Naive thymus-derived CD4-positive, alpha-beta T cell (primary cell): ENCODE results near the gene MAP1LC3B. TPM values are rescaled to one million over a fixed set of nuclear protein-coding genes. Genes with fewer than 3 reads are reported as not detected.

Experiments used
- ATAC-seq: fragments of 150-1000 bp; cut with Tn5 transposase; 2 replicates; pipeline ENCODE4 v1.10.0; 2021; ENCODE audit warnings: mild to moderate bottlenecking, moderate library complexity
- CTCF ChIA-PET: fragments of 350-600 bp; sonication (Branson Sonifier 250); formaldehyde crosslinking; loops from one replicate; lab custom pipeline; 2021; ENCODE audit warnings: antibody characterized with exemption; lab: Charles Lee
- POLR2A ChIA-PET: fragments of 350-600 bp; sonication (Branson Sonifier 250); formaldehyde crosslinking; loops from one replicate; lab custom pipeline; 2021; ENCODE audit warnings: antibody characterized with exemption, inconsistent platforms; lab: Charles Lee
- DNase-seq, 9 donors: peaks; one replicate each; pipeline versions ENCODE4 v3.0.0 to v3.0.0-alpha.2; 2020 to 2022; ENCODE audit warnings: mixed read lengths in 1 of 9
- H3K27ac ChIP-seq: one replicate; pipeline ENCODE4 v1.7.0; 2013; ENCODE audit warnings: mild to moderate bottlenecking, low read depth, low read length, moderate library complexity
- H3K27me3 ChIP-seq, 2 donors: one replicate each; pipeline ENCODE4 v1.7.0; 2013; ENCODE audit warnings: low read length in 2 of 2, mild to moderate bottlenecking in 2 of 2, moderate library complexity in 2 of 2; ENCODE audit not compliant: control insufficient read depth in 2 of 2, insufficient read depth in 2 of 2
- H3K36me3 ChIP-seq, 3 experiments: 1 replicate in 2 of 3; 2 replicates in 1 of 3; pipeline ENCODE4 v1.7.0; 2013; ENCODE audit warnings: low read length in 3 of 3, mild to moderate bottlenecking in 3 of 3, moderate library complexity in 1 of 3; ENCODE audit not compliant: insufficient read depth in 3 of 3, control insufficient read depth in 2 of 3
- H3K4me1 ChIP-seq, 2 donors: one replicate each; pipeline ENCODE4 v1.7.0; 2013; ENCODE audit warnings: low read length in 2 of 2, mild to moderate bottlenecking in 2 of 2, moderate library complexity in 1 of 2; ENCODE audit not compliant: control insufficient read depth in 2 of 2, insufficient read depth in 2 of 2
- H3K4me3 ChIP-seq: 2 replicates; pipeline ENCODE4 v1.7.0; 2013; ENCODE audit warnings: mild to moderate bottlenecking, low read length
- H3K9me3 ChIP-seq, 3 experiments: 1 replicate in 2 of 3; 2 replicates in 1 of 3; pipeline ENCODE4 v1.7.0; 2013; ENCODE audit warnings: low read length in 3 of 3; ENCODE audit not compliant: control insufficient read depth in 2 of 3
- H3K27ac Mint-ChIP-seq, 9 donors: one replicate each; pipeline ENCODE4 v1.8.0; 2020 to 2022; ENCODE audit warnings: mixed read lengths in 9 of 9, mild to moderate bottlenecking in 8 of 9, moderate library complexity in 5 of 9, inconsistent platforms in 2 of 9
- H3K27me3 Mint-ChIP-seq, 5 donors: one replicate each; pipeline ENCODE4 v1.8.0; 2021 to 2022; ENCODE audit warnings: mixed read lengths in 5 of 5, mild to moderate bottlenecking in 1 of 5
- H3K36me3 Mint-ChIP-seq, 5 donors: one replicate each; pipeline ENCODE4 v1.8.0; 2020 to 2022; ENCODE audit warnings: mixed read lengths in 5 of 5, mild to moderate bottlenecking in 3 of 5, inconsistent platforms in 1 of 5
- H3K4me1 Mint-ChIP-seq, 7 donors: one replicate each; pipeline ENCODE4 v1.8.0; 2020 to 2022; ENCODE audit warnings: mixed read lengths in 7 of 7, mild to moderate bottlenecking in 3 of 7, inconsistent platforms in 1 of 7
- H3K4me3 Mint-ChIP-seq, 10 donors: one replicate each; pipeline ENCODE4 v1.8.0; 2020 to 2022; ENCODE audit warnings: mild to moderate bottlenecking in 10 of 10, mixed read lengths in 10 of 10, moderate library complexity in 6 of 10, inconsistent platforms in 2 of 10
- H3K9me3 Mint-ChIP-seq, 11 donors: one replicate each; pipeline ENCODE4 v1.8.0; 2020 to 2022; ENCODE audit warnings: mixed read lengths in 11 of 11, mild to moderate bottlenecking in 4 of 11, inconsistent platforms in 1 of 11, moderate library complexity in 1 of 11
- intact Hi-C, 2 donors: fragments of 100-400 bp; cut with micrococcal nuclease; formaldehyde crosslinking; loops; one replicate each; pipeline ENCODE4 v1.15.1; 2023
- polyA plus RNA-seq, 2 donors: library from polyadenylated mRNA; unstranded; fragments of 300-500 nt; fragmentation: Illumina TruSeq; gene quantifications; one replicate each; pipeline ENCODE4 v1.2.3, GENCODE V29; 2021
- total RNA-seq, 6 experiments: library from RNA in 5 of 6; stranded (reverse) in 5 of 6; gene quantifications; 1 replicate in 5 of 6; 2 replicates in 1 of 6; pipeline ENCODE4 v1.2.3 and lab custom pipeline; 2021 to 2026

Gene MAP1LC3B
- total and polyA plus RNA-seq, 7 experiments from 2014 or later = 54.5 to 126 (median 63.4) TPM

DNA sequence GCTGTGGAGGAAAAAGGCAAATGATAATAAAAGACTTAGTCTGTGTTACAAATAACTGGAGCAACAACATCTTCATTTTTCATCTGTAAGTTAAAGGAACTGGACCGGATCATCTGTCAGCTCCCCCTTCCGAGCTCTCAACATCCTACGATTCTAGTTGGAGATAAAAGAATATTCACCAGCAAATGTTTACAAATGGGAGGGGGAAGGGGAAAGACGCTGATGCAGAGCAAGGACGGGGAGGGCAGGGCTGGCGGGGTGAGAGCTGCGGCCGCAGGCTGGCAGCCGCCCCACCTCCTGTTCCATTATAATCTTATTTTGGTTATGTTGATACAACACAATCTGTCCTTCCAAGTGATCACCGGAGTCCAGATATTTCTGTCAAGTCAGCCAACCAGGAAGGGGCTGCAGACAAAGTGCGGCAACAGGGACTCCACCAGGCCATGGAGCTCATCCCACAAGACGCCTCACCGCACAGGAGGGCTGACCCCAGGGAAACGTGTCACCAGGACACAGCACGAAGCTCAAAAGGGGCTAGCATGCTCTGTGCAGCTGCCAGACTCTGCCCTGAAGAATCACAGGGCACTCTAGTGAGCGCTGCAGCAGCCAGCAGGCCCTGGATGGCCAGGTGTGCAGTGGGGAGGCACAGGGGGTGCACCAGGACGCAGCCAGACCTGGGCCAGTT lies 28.2 kb upstream of the MAP1LC3B start:
- Mint-ChIP-seq H3K4me3 (peak overlapping the region in 5 of 10 donors; percentile 9 to 62 (median 47)), H3K27me3 (no peaks in the 10 kb centered on the region), H3K27ac (peak overlapping the region in 7 of 9 donors; percentile 4 to 82 (median 62)), H3K9me3 (no peaks in the 10 kb centered on the region), H3K4me1 (peaks cover 25 to 45% (median 40%) of the 10 kb centered on the region in 7 donors), H3K36me3 (peaks cover 0 to 27% (median 4%) of the 10 kb centered on the region in 5 donors)
- ChIA-PET CTCF (interaction anchor here (0.6 kb wide), 1 partner anchor 512 kb away, joined by 3 read pairs; no protein-coding TSS in a partner anchor), POLR2A (no interaction called here)
- intact Hi-C loops = no loop called here
- Histone ChIP-seq H3K4me1 (no peaks in the 10 kb centered on the region), H3K4me3 (no peak overlapping the region), H3K27me3 (no peaks in the 10 kb centered on the region), H3K9me3 (no peaks in the 10 kb centered on the region), H3K27ac (peak overlapping the region; percentile 4), H3K36me3 (peaks cover 0 to 63% (median 2%) of the 10 kb centered on the region in 3 experiments)
- no peak for ATAC-seq
- DNase-seq = no peak

DNA sequence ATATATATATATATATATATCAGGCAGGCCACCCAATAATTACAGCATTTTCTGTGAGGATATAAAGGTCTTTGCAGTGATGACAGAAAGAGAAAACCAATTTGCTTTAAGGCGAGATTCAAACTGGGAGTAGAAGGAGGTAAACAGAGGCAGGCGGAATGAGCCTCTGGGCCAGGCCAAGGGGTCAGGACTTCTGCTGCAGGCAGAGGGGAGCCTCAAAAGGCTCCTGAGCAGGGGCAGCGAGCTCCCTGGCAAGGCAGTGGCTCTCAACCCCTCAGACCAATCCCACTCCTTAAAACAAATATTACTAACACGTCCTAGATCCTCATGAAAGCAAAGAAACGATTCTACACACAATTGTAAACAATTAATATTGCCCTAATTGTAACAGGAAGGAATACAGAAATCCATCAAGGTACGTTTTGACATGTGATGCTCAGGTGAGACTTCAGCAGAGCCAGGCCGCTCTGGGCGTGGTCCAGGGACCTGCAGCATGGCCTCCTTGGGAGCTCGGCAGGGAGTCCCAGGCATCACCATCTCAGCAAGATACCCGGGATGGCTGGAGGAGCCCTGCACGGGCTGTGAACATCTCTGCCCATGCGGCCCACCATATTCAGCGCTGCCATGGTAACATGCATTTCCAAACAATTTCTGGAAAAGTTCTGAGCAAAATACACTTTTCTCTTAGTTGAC lies 27.0 kb upstream of the MAP1LC3B start:
- peaks cover 0 to 2% (median 0%) of the 10 kb centered on the region in 11 donors for H3K9me3 Mint-ChIP-seq
- POLR2A ChIA-PET = no interaction called here
- Histone ChIP-seq H3K9me3 (no peaks in the 10 kb centered on the region), H3K4me1 (no peaks in the 10 kb centered on the region), H3K4me3 (no peak overlapping the region), H3K27ac (peak overlapping the region; percentile 4), H3K36me3 (peaks cover 0 to 50% (median 2%) of the 10 kb centered on the region in 3 experiments), H3K27me3 (no peaks in the 10 kb centered on the region)
- intact Hi-C loops = no loop called here
- no peak overlapping the region for H3K4me3 Mint-ChIP-seq
- H3K27me3 Mint-ChIP-seq = no peaks in the 10 kb centered on the region
- peaks cover 0 to 18% (median 4%) of the 10 kb centered on the region in 5 donors for H3K36me3 Mint-ChIP-seq
- peak overlapping the region in 4 of 9 donors; percentile 26 to 62 (median 48) for H3K27ac Mint-ChIP-seq
- H3K4me1 Mint-ChIP-seq = peaks cover 31 to 52% (median 47%) of the 10 kb centered on the region in 7 donors
- CTCF ChIA-PET = no interaction called here
- DNase-seq = no peak
- no peak for ATAC-seq

DNA sequence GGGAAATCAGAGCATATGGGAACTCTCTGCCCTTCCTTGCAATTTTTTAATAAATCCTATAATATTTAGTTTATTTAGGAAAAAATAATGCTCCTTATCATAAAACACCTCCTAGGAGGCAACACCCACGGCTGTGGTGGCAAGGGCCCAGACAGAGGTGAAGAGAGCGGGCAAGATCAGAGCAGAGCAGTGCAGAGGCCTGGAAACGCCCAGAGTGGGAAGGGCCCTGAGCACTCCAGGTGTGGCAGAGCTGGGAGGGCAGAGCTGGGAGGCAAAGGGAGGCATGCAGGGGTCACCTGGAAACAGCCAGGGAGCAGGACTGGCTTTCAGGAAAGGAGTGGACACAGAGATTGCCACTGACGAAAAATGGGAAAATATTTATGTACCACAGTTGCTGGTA lies 25.8 kb upstream of the MAP1LC3B start:
- no peaks in the 10 kb centered on the region for H3K27me3 ChIP-seq
- no peaks in the 10 kb centered on the region for H3K4me1 ChIP-seq
- peaks cover 0 to 40% (median 2%) of the 10 kb centered on the region in 3 experiments for H3K36me3 ChIP-seq
- H3K4me3 Mint-ChIP-seq = no peak overlapping the region
- ATAC-seq (no peak), DNase-seq (no peak)
- peak overlapping the region in 5 of 9 donors; percentile 25 to 81 (median 29) for H3K27ac Mint-ChIP-seq
- H3K27ac ChIP-seq = no peak overlapping the region
- no peaks in the 10 kb centered on the region for H3K9me3 ChIP-seq
- H3K36me3 Mint-ChIP-seq = peaks cover 0 to 13% (median 4%) of the 10 kb centered on the region in 5 donors
- intact Hi-C loops = no loop called here
- H3K27me3 Mint-ChIP-seq = no peaks in the 10 kb centered on the region
- POLR2A ChIA-PET = no interaction called here
- peaks cover 34 to 56% (median 49%) of the 10 kb centered on the region in 7 donors for H3K4me1 Mint-ChIP-seq
- peaks cover 0 to 2% (median 0%) of the 10 kb centered on the region in 11 donors for H3K9me3 Mint-ChIP-seq
- CTCF ChIA-PET = no interaction called here
- no peak overlapping the region for H3K4me3 ChIP-seq

DNA sequence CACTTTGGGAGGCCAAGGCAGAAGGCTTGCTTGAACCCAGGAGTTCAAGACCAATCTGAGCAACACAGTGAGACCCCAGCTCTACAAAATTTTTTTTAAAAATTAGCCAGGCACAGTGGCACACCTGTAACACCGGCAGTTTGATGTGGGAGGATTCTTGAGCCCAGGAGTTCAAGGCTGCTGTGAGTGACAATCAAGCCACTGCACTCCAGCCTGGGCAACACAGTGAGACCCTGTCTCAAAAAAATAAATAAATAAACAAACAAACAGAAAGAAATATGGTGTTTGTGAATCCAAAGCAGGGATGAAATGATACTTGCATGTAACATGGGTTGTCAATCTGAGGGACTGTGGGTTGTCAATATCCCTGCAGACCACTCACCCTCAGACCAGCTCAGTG lies 25.2 kb upstream of the MAP1LC3B start:
- no peaks in the 10 kb centered on the region for H3K27me3 ChIP-seq
- no peak overlapping the region for H3K27ac ChIP-seq
- peaks cover 0 to 33% (median 2%) of the 10 kb centered on the region in 3 experiments for H3K36me3 ChIP-seq
- peaks cover 0 to 2% (median 0%) of the 10 kb centered on the region in 11 donors for H3K9me3 Mint-ChIP-seq
- peak overlapping the region in 2 of 9 donors; percentile 14 to 15 for H3K27ac Mint-ChIP-seq
- no peaks in the 10 kb centered on the region for H3K27me3 Mint-ChIP-seq
- peaks cover 35 to 62% (median 53%) of the 10 kb centered on the region in 7 donors for H3K4me1 Mint-ChIP-seq
- no peak overlapping the region for H3K4me3 ChIP-seq
- H3K36me3 Mint-ChIP-seq = peaks cover 0 to 13% (median 4%) of the 10 kb centered on the region in 5 donors
- DNase-seq (no peak), ATAC-seq (no peak)
- intact Hi-C loops = no loop called here
- POLR2A ChIA-PET = no interaction called here
- no peaks in the 10 kb centered on the region for H3K9me3 ChIP-seq
- H3K4me1 ChIP-seq = no peaks in the 10 kb centered on the region
- CTCF ChIA-PET = no interaction called here
- H3K4me3 Mint-ChIP-seq = no peak overlapping the region

DNA sequence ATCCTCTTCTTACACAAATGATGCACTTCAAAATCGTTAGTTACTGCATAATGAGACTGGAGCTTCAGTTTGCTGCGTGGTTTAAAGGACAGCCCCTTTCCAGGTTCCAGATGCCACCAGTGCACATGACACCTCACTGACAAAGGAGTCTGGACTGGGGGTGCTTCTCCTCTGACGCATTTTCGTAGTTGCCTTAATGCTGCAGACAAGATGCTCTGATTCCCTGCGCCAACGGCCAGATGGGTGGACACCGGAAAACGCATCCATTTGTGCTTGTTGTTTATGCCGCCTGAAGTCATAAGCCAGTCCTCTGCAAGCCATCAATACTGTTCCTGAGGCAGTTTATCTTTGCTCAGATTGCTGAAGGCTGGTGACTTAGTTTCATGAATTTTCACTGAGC lies 24.6 kb upstream of the MAP1LC3B start:
- Mint-ChIP-seq H3K36me3 (peaks cover 0 to 13% (median 4%) of the 10 kb centered on the region in 5 donors), H3K27ac (peak overlapping the region in 1 of 9 donors; percentile 15), H3K4me3 (no peak overlapping the region), H3K4me1 (peaks cover 35 to 65% (median 53%) of the 10 kb centered on the region in 7 donors), H3K9me3 (peaks cover 0 to 2% (median 0%) of the 10 kb centered on the region in 11 donors), H3K27me3 (no peaks in the 10 kb centered on the region)
- POLR2A ChIA-PET = no interaction called here
- Histone ChIP-seq H3K27ac (no peak overlapping the region), H3K9me3 (no peaks in the 10 kb centered on the region), H3K36me3 (peaks cover 0 to 33% (median 2%) of the 10 kb centered on the region in 3 experiments), H3K4me3 (no peak overlapping the region), H3K27me3 (no peaks in the 10 kb centered on the region), H3K4me1 (no peaks in the 10 kb centered on the region)
- DNase-seq (no peak), ATAC-seq (no peak)
- intact Hi-C loops = no loop called here
- CTCF ChIA-PET = no interaction called here

DNA sequence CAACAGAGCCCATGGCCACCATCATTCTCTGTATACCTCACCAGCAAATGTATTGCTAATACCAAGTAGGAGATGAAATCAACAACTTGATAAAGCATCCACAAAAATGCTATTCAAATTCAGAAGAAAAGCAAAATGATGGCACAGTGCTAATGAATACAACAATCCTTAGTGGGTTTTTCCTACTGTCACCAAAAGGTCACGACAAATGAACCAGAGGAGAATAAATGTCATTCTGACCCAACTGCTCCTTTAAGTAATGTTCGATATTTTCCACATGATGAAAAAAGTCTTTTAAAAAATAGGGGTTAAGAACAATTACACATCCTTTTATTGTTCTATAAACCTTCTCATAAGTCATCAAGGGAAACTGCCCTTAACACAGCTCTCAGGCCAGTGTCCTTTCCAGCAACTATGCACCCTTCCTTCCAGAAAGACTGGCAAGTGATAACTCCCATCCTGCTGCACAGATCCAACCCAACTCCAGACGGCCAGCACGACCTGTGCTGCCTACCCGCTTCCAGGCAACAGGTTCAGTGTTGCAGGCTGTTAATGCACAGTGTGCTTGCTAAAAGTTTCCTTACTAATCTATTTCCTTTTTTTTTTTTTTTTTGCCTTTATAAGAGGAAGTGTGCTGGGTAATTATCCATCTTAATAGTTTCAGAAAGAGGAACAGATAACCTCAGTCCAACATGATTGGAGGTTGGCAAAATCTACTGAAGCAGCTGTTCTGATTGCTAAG lies 23.9 kb upstream of the MAP1LC3B start:
- POLR2A ChIA-PET = no interaction called here
- peaks cover 0 to 2% (median 0%) of the 10 kb centered on the region in 11 donors for H3K9me3 Mint-ChIP-seq
- H3K9me3 ChIP-seq = no peaks in the 10 kb centered on the region
- no peak overlapping the region for H3K27ac ChIP-seq
- intact Hi-C loops = no loop called here
- no peak overlapping the region for H3K4me3 Mint-ChIP-seq
- peaks cover 0 to 33% (median 2%) of the 10 kb centered on the region in 3 experiments for H3K36me3 ChIP-seq
- H3K36me3 Mint-ChIP-seq = peaks cover 0 to 13% (median 4%) of the 10 kb centered on the region in 5 donors
- DNase-seq = no peak
- H3K4me1 ChIP-seq = no peaks in the 10 kb centered on the region
- no peak overlapping the region for H3K4me3 ChIP-seq
- H3K27ac Mint-ChIP-seq = peak overlapping the region in 4 of 9 donors; percentile 8 to 72 (median 52)
- no peaks in the 10 kb centered on the region for H3K27me3 ChIP-seq
- CTCF ChIA-PET = no interaction called here
- H3K27me3 Mint-ChIP-seq = no peaks in the 10 kb centered on the region
- H3K4me1 Mint-ChIP-seq = peaks cover 35 to 65% (median 53%) of the 10 kb centered on the region in 7 donors
- peak; percentile 65 for ATAC-seq
